ENCODE results near the gene ELAVL2.
"Not testable (repeated sequence)": the region's sequence is repeated elsewhere in the genome, so short reads cannot be mapped to it uniquely, and the experiment has no call there.

The ELAVL2 gene

DNA sequence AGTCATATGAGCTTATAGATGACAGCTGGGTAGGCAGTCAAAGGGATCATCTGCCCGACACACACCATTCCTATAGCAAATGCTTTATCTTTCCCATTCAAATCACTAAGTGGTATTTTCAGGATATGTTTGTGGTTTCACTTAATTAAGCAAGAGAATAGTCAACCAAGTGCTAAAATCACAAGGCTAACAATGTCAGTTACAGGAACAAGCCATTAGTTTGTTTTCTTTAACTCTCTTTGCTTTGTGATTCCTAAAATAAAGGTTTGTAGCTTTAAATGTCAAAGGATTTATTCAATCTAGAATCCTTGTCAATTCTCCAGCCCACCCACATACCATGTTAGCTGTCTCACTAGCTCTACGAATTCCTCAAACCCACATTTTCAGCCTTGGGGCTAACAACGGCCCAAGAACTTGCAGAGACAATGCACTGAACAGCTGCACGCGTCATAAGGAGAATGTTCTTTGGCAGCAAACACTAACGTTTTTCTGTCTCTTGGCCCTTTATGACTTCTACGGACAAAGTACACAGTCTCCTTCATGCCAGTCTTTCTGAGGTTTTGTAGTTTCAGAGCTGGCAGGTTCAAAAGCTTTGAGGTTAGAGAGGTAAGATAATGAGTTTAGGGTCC lies 56.6 kb downstream of the ELAVL2 start:
- DNase-seq = no peak

DNA sequence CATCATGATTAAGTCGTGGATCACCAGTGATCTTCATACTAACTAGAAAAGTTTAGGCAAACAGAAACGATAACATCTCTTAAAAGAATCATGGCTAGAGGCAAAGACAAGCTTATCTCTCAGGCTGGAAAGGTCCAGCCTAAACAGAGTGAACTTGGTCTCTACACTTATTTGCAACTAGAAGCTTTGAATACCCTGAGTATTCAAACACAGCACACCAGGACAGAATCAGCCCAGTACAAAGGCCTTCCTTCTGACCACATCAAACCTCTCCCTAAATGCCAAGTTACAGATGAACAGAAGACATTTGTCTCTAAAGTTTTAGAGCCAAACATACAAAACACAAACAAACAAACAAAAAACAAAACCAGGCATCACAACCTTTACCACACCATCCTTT lies 57.2 kb downstream of the ELAVL2 start:
- no peak for DNase-seq

DNA sequence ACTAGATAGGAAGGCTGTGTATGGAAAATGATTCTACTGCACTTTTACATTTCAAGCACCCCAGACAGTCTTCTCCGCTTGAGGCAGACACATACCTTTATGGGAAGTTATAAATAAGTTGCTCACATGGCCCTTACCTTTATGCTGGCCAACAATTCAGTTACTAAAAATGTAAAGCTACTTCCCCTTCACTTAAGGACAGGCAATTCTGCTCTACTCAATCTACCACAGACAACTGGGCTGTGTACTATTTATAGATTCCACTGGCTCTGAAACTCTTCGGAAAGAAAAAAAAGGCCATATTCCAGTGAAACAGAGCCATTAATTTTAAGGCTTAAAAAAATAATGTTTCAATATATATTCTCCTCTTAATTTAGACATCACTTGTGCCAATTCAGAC lies 59.4 kb downstream of the ELAVL2 start:
- DNase-seq = no peak

DNA sequence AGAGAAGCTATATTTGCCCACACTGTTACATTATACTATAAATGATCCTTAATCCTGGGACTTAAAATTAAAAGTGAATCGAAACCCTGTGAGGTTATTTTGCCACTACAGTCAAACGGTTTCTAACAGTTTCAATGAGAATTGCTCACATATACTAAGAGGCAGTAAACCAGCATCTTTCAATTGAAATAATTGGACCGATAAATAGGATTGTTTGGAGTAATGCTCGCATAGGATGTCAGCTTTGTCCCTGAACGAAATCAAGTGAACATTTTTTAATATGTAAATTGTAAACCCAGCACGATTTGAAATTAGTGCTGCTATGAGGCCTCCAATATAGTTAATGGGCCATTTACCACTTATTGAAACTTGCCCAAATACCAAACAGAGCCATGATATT lies 60.5 kb downstream of the ELAVL2 start:
- no peak for DNase-seq

DNA sequence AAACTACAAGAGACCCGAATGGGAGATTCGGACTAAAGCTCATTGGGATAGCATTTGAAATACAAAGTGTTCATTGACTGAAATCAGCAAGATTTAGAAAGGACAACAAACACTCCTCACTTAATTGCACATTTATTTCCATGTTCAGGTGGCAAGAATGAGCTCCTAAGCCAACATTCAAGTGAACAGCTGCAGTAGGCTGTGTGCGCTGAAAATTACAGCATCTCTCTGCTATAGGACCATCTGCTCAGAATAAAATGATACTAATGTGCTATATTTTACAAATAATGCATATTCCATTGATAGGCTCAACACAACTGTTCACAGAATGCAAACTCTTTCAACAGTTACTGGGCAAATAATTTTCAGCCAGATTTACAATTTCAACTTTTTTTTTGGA lies 61.8 kb downstream of the ELAVL2 start:
- no peak for DNase-seq

DNA sequence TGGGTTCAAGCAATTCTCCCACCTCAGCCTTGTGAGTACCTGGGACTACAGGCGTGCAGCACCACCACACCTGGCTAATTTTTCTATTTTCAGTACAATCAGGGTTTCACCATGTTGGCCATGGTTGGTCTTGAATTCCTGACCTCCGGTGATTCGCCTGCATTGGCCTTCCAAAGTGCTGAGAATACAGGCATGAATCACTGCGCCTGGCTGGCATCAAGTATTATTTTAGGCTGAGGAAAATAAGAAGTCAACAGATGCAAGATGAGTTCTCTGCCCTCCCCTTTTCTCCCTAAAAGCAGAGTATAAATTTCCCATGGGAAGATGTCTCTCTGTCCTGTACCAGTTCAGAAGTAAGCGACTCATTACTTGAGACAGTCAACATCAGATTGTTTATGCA lies 71.5 kb downstream of the ELAVL2 start:
- DNase-seq = no peak

DNA sequence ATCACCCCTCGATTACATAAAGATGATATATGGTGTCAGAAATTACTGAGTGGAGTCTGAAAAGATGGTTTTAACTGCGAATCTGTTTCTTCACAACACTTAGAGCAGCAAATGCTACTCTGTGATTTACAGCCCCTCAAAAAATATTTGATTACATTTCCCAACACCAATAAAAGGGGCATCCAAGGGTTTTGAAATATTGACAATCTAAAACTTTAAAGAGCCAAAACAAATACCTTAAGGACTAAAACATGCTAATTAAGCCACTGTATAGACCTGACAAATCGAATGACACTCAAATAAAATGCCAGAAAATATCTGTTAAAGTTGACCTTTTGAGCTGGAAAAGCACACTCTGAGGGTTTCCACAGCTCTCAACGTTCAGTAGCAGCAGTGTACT lies 73.2 kb downstream of the ELAVL2 start:
- DNase-seq = no peak

DNA sequence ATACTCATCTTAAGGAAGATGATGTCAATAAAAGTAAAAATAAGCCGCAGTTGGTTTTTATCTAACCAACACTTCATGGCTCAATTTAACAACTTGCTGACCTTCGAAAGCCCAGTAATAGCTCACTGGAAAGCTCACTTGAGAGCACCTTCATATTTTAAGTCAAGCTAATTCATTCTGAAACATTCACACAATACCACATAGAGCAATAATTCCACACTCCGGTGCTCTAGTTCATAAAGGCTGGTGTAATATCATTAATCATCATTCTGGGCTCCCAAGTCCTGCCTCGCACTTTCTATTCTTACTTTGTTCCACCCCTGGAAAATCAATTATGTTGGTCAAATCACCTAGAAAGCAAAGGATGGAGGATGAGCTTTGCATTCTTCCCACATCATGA lies 74.4 kb downstream of the ELAVL2 start:
- DNase-seq = no peak

DNA sequence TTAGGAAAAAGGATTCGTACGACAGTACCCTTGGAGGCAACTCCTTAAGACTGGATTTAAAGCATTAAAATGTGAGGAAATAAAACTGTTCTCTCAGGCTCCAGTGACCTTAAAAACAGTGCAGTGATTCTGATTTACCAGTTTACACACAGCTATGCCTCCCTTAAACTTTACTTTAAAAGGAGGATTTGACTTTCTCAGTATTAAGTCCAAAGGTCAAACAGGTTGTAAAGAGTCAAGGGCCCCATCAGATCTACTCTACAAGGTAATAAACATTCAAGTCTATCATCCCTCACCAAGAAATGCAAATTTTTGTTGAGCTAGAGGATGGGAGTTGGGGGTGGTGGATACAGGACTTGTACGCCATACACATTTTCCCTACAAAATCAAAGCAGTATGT lies 75.2 kb downstream of the ELAVL2 start:
- no peak for DNase-seq

DNA sequence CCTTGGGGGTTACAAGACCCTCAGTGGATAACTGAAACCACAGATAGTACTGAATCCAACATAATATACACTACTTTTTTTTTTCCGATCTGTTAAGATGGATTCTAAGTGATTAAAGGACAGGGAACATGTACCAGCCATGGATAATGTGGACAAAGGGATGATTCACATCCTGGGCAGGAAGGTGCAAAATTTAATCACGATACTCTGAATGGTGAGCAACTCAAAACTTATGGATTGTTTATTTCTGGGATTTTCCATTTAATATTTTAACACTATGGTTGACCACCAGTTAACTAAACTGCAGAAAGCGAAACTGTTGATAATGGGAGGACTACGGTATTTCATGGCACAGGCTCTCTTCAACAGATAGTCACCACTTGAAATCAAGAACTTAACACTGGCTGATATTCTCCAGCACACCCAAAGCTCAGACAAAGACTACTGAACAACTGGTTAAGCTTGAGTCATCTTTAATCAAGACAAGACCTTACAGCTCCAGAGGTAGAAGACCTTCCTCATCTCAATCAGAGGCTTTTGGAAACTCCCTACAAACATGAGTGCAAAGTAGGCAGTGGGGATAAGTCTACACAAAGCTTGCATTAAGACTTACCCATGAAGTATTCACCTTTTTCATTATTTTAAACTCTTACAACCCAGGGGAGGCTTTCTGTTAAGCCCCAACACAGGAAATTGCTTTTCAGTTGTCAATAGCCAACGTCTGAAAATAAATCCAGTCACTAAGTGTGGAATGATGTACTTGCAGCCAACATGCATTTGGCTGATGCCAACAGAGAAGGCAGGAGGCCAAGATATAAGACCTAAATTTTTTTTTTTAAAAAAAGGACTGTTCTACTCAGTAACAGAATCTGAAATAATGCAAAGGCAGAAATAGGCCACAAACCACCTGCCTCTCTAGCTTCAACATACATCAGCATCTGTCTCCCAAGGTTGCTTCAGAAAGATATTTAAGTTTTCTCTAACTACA lies 78.7 kb downstream of the ELAVL2 start:
- DNase-seq = no peak

DNA sequence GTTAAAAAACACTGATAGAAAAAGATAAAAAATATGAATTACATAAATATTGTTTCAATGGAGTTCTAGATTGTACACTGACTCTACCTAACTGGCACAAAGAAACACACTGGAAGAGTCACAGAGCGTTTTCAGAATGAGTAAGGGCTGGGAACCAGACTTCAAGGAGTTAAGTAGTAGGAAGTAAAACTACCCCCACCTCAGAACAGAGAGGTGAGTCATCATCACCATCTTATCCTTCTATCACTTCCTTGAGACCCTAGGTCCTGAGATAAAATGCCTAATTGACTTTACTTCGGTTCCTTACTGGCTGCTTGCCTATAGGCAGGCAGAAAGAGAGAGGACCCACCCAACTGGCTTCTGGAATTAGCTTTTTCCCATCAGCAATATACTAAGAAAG lies 79.7 kb downstream of the ELAVL2 start:
- DNase-seq = no peak

DNA sequence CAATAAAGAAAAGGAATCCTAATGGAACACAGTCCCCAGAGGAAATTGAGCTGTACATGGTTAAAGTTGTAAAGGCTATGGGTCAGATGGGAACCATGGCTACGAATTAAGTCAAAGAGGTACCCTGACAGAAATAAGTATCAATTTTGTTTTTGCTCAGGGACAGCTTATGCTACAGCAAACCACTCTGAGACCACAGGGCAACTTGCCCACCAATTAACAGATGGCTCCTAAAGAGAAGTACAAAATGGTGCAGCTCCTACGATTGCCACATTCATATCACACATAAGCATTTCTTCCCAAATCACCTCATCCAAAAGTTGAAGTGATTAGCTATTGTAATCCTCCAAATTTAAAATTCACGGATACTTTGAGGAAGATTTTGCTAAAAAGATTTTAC lies 83.0 kb downstream of the ELAVL2 start:
- DNase-seq = no peak

DNA sequence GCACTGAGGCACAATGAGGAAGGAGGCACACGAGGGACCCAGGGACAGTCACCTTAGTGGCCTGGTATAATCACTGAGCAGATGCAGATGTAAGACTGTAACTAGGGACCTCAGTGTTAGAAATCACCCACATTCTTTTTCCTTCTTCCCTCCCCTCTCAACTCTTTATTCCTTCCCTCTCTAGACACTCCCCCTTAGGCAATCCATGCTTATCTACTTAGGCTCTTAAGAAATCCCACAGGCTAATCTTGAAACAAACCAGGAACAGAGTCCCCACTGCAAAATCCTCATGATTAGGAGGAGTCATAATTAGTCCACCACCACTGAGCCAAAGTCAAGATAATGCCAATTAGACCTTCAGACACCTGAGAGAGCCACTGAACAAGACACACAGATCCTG lies 84.7 kb downstream of the ELAVL2 start:
- DNase-seq = no peak

DNA sequence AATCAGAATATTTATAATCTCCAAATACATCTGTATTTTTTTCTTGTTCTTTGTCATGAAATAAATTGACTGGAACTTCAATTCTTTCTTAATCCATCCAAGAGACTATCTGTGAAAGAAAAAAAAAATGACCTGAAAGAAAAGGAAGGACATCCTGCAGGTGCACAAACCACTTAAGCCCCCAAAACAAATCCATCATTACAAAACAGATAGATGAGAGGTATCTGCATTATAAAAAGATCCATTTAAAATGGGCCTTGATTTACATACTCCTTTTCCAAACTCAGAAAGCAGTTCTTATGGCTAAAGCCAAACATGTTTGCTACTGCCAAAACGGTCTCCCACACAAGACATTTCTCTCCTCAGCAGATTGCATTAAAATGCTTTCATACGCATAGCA lies 85.5 kb downstream of the ELAVL2 start:
- DNase-seq = no peak

DNA sequence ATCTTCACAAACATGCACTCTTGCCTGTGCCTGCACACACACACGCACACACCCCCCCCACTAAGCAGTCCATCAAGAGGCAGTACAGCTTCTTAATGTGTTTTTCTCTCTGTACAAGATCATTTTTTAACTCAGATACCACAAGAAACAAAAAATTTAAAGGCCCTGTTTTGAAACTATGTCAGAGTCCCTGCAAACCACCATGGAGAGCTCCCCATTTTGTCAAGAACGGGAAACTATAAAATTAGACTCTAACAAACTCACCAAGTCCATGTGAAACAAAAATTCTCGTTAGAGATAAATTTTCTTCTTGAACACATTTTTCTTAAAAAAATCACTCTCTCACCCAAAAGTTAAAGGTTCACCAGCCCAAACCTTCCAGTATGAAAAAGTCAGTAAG lies 86.3 kb downstream of the ELAVL2 start:
- no peak for DNase-seq

DNA sequence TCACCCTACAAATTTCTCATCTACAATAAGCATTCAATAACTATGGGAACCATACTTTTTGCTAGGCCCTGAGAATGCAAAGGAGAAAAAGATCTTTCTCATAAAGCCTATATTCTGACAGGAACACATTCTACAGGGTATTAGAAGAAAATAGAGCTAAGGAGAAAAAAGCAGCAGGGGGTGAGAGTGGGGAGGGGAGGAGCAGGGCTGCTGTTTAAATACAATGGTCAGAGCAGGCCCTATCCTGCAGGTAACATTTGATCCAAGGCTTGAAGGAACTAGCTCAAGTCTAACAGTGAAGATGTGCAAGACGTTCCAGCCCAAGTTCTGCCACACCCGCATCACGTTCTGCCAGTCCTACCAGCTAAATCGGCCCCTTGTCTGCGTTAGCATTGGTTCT lies 89.7 kb downstream of the ELAVL2 start:
- no peak for DNase-seq

DNA sequence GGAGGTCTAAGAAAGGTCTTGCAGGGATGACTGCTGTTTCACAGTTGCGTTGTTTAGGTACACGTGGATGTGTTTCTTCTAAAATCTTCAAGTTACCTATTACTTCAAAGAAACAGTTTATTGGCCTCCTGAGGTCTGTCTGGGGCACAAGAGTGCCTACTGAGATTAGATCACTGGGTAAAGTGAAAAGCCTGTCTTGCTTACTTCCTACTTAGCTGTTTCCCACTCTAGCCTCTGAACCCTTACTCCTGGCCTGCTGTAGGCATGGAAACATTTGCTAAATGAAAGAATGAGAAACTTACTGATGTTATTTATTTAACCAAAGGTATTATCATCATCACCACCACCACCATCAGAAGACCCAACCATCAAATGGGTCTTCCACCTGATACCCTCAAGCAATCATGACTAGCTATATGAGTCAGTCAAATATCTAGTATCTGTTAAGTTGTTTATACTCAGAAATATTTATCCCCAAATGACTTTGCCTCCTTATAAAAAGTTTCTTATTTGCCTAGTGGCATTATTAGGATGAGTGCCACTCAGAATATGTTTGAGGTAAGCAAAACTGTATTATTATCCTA lies 92.5 kb downstream of the ELAVL2 start:
- no peak for DNase-seq

DNA sequence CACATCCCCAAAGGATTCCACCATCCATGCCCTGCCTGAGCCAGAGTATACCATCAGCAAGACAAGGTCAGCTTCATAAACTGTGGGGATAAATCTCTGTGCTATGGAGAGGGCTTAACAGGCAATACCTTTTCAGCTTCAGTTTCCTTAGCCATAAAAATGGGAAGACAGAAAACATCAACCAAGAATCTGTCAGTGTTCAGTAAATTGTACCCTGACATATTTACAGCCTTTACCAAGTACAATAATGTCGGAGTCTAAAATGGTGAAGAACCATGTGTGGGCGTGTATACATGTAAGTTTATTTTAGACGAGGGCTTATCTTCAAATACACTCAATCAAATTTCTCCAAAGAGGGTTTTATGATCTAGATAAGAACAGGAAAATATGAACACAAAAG lies 94.7 kb downstream of the ELAVL2 start:
- no peak for DNase-seq

DNA sequence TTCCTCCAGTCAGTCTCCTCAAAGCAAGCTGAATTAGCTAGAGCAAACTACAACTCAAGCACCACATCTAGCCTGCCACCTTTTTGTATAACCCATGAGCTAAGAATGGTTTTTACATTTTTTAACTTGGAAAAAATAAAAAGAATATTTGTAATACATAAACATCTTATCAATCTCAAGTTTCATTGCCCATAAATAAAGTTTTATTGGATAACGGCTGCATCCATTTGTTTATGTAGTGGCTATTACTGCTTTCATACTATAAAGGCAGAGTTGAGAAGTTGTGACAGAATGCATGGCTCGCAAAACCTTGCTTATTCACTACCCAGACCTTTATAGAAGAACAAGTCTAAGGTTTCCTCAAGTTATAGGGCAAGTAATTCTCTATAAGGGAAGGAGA lies 95.7 kb downstream of the ELAVL2 start:
- no peak for DNase-seq

DNA sequence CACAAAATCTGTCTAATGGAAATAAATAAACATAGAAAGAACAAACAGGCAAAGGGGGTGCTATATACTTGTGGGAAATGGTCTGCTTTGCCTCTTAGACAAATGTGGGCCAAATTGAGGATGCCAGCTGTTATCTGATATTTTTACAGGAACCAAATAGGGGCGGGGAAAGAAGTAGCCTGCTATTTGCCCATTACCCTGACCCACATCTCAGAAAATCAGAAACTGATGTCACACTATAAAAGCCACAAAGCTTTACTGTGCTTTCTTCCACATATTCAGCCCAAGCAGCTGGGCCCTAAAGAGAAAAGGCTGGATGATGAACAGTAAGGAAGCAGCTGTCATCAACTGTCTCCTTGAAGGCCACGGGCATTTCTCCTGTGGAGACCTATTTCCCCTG lies 97.3 kb downstream of the ELAVL2 start:
- no peak for DNase-seq

DNA sequence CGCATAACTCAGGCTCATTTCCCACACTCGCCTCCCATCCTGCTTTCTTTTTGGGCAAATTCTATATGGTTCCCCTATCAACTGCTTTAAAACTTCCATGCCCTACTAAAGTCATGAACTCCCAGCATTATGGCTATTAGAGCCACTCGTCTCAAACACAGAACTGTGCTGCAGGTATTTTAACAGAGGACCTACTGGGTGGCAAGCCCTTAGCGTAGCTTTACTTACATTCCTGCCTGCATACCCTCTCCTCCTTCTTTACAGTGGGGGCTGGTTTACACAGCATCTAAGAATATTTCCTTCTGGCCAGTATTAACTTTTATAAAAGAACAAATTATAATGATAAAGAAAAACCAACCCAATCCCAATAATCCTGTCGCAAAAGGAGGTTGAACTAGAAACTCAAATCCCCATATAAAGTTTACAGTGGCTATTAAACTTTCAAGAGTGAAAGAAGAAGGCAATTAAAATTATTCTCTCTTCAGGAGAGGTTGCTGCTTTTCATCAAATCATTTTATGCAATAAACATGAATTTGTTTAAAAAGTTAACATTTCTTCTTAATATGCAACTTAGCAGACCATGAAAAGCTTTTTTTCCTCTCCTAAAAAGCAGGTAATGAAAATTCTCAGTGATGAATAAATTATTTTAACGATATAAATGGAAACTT lies 100.6 kb downstream of the ELAVL2 start:
- DNase-seq = no peak

DNA sequence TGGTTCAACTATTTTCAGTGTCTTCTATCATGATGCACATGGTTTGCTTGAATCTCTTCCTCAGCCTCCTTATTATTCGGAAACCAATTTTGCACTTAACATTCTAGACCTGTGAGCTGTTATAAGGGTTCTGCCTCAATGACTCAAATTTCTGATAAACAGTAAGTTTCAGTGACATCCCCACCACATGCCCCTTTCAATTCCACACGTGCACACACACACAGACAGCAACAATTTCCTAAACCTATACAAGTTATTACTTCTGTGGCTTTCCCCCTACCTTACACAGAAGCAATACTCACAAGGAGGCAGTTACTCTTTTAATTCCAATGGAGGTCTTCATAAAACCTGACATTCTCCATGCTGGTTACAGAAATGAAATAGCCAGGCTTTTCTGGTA lies 102.4 kb downstream of the ELAVL2 start:
- DNase-seq = no peak

DNA sequence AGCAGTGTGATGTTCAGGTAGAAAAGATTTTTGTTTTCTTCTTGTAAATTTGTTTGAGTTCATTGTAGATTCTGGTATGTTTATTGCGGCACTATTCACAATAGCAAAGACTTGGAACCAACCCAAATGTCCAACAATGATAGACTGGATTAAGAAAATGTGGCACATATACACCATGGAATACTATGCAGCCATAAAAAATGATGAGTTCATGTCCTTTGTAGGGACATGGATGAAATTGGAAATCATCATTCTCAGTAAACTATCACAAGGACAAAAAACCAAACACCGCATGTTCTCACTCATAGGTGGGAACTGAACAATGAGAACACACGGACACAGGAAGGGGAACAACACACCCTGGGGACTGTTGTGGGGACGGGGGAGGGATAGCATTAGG lies 103.0 kb downstream of the ELAVL2 start:
- DNase-seq = not testable (repeated sequence)

DNA sequence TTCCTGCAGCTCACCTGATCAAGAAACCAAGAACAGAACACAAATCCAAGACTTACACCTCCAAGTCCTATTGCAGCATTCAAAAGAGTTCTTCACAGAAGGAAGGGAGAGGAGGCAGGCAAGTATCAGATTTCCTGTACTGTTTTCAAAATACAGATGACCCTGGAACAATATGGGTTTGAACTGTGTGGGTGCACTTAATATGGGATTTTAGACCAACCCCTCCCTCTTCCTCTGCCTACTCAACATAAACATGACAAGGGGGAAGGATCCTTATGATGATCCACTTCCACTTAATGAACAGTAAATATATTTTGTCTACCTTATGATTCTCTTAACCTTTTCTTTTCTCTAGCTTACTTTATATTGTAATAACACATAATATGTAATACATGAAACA lies 104.6 kb downstream of the ELAVL2 start:
- DNase-seq = no peak
